K562 (cell line): ENCODE data around the gene POU2F1. TPM values are rescaled to one million over a fixed set of nuclear protein-coding genes. Genes with fewer than 3 reads are reported as not detected.

Experiments used
- ATAC-seq: fragments of 200-7000 bp; cut with Tn5 transposase; 3 replicates; pipeline ENCODE4 v1.9.1; 2020; ENCODE audit warnings: moderate library complexity
- BruUV-seq: library from RNA; stranded (reverse); fragments of 400-500 nt; replicated peaks from 2 replicates; lab custom pipeline; 2021; lab: Mats Ljungman, UMichigan
- CTCF ChIA-PET: fragments of 300-600 bp; formaldehyde crosslinking; extraction: SDS; loops from one replicate; lab custom pipeline; 2021; ENCODE audit warnings: low intra/inter-chr PET ratio; lab: Yijun Ruan, JAX
- POLR2A ChIA-PET: fragments of 300-600, 350-650 bp; sonication (Branson Sonifier 250); formaldehyde crosslinking; extraction: SDS; loops from one replicate; lab custom pipeline; 2021; ENCODE audit warnings: antibody characterized with exemption, inconsistent platforms; lab: Yijun Ruan, JAX
- DNase-seq, 4 experiments: peaks; one replicate each; pipeline versions ENCODE4 v3.0.0 to v3.0.0-alpha.2; 2011 to 2018; ENCODE audit warnings: low spot score in 3 of 4, mixed read lengths in 3 of 4; ENCODE audit errors: extremely low read depth in 1 of 4
- FAIRE-seq: peaks from 2 replicates; lab custom pipeline; 2011; peaks lifted over from hg19 to GRCh38; lab: Jason Lieb, UNC
- H2AFZ ChIP-seq: 2 replicates; pipeline ENCODE4 v1.6.0; 2011; ENCODE audit warnings: low read depth, low read length, control low read depth, inconsistent platforms
- H3K27ac ChIP-seq: fragments of 200-600 bp; 3 replicates; pipeline ENCODE4 v1.8.0; 2011; ENCODE audit warnings: low read depth, mild to moderate bottlenecking, control low read depth, inconsistent platforms, low read length, moderate library complexity, mixed read lengths; ENCODE audit errors: extremely low read depth
- H3K27me3 ChIP-seq, 2 experiments: fragments of 300-600 bp in 1 of 2; 2 replicates in 1 of 2; 3 replicates in 1 of 2; pipeline versions ENCODE4 v1.6.0 to v1.8.0; 2011; ENCODE audit warnings: inconsistent platforms in 2 of 2, low read length in 2 of 2, mild to moderate bottlenecking in 1 of 2, mixed read lengths in 1 of 2, moderate library complexity in 1 of 2; ENCODE audit not compliant: control insufficient read depth in 2 of 2, insufficient read depth in 2 of 2
- H3K36me3 ChIP-seq: fragments of 300-600 bp; 3 replicates; pipeline ENCODE4 v1.8.0; 2011; ENCODE audit warnings: mild to moderate bottlenecking, low read length, inconsistent platforms; ENCODE audit not compliant: control insufficient read depth, insufficient read depth
- H3K4me1 ChIP-seq, 2 experiments: fragments of 200-600 bp in 1 of 2; replicated peaks in 1 of 2; 2 replicates in 1 of 2; 3 replicates in 1 of 2; pipeline versions ENCODE4 v1.5.1 to v1.8.0; 2011; ENCODE audit warnings: inconsistent platforms in 2 of 2, low read length in 2 of 2, mild to moderate bottlenecking in 1 of 2, mixed read lengths in 1 of 2, moderate library complexity in 1 of 2; ENCODE audit not compliant: control insufficient read depth in 2 of 2, insufficient read depth in 2 of 2
- H3K4me2 ChIP-seq: 2 replicates; pipeline ENCODE4 v1.6.1; 2011; ENCODE audit warnings: low read length, control low read depth, inconsistent platforms, mixed read lengths; ENCODE audit not compliant: insufficient read depth
- H3K4me3 ChIP-seq: fragments of 200-600 bp; sonication (generic), shearing (Covaris generic); 2 replicates; pipeline ENCODE4 v1.5.1; 2016; ENCODE audit warnings: control low read depth, inconsistent platforms
- H3K79me2 ChIP-seq: fragments of 200-600 bp; 3 replicates; pipeline ENCODE4 v1.8.0; 2011; ENCODE audit warnings: low read length, inconsistent platforms; ENCODE audit not compliant: control insufficient read depth, insufficient read depth
- H3K9ac ChIP-seq, 2 experiments: 2 replicates each; pipeline versions ENCODE4 v1.6.0 to v1.6.1; 2011; ENCODE audit warnings: low read depth in 2 of 2, low read length in 2 of 2, control low read depth in 1 of 2, inconsistent platforms in 1 of 2, mild to moderate bottlenecking in 1 of 2, mixed read lengths in 1 of 2; ENCODE audit not compliant: insufficient read depth in 1 of 2
- H3K9me1 ChIP-seq: one replicate; pipeline ENCODE4 v1.6.0; 2011; ENCODE audit warnings: inconsistent platforms, mild to moderate bottlenecking, low read length, moderate library complexity; ENCODE audit not compliant: control insufficient read depth, insufficient read depth
- H3K9me3 ChIP-seq: replicated peaks from 2 replicates; pipeline ENCODE4 v1.5.1; 2011; ENCODE audit warnings: low read depth, low read length, inconsistent platforms; ENCODE audit not compliant: control insufficient read depth, insufficient read depth
- H4K20me1 ChIP-seq: replicated peaks from 2 replicates; pipeline ENCODE4 v1.6.1; 2011; ENCODE audit warnings: low read length, inconsistent platforms, mixed read lengths; ENCODE audit not compliant: control insufficient read depth, insufficient read depth
- ADNP ChIP-seq: fragments of 200-800 bp; sonication (Bioruptor generic); IDR thresholded peaks from 2 replicates; pipeline ENCODE4 v1.6.1; 2016; ENCODE audit warnings: missing genetic modification characterization, missing compliant biosample characterization
- ETV5 ChIP-seq: sonication (generic); formaldehyde crosslinking; IDR thresholded peaks from 2 replicates; pipeline ENCODE4 v1.4.0; 2020; ENCODE audit warnings: low read depth, mild to moderate bottlenecking, missing genetic modification reagents
- FOXM1 ChIP-seq, 2 experiments: fragments of 450-650 bp in 1 of 2; sonication (generic) in 1 of 2; formaldehyde crosslinking in 1 of 2; IDR thresholded peaks; 2 replicates each; pipeline versions ENCODE4 v1.6.1 to v1.9.0; 2017 to 2022; ENCODE audit warnings: low read depth in 2 of 2, mild to moderate bottlenecking in 2 of 2, missing genetic modification reagents in 1 of 2, moderate library complexity in 1 of 2
- GATAD2B ChIP-seq: fragments of 450-650 bp; IDR thresholded peaks from 2 replicates; pipeline ENCODE4 v1.6.1; 2017; ENCODE audit warnings: mild to moderate bottlenecking, borderline replicate concordance
- MBD1 ChIP-seq: fragments of 250-450 bp; sonication (Bioruptor Pico); IDR thresholded peaks from 2 replicates; pipeline ENCODE4 v1.8.0; 2022; ENCODE audit warnings: inconsistent platforms
- POLR3A ChIP-seq: IDR thresholded peaks from 2 replicates; pipeline ENCODE4 v1.6.1; 2011; ENCODE audit warnings: borderline replicate concordance, mild to moderate bottlenecking, moderate library complexity; ENCODE audit not compliant: insufficient read length, insufficient read depth; ENCODE audit errors: extremely low read depth
- TBP ChIP-seq: optimal IDR thresholded peaks from 2 replicates; pipeline ENCODE3; 2011; ENCODE audit warnings: low read depth, low read length, improper control_type of control experiment
- ZNF140 ChIP-seq: fragments of 250-450 bp; sonication (Bioruptor Pico); IDR thresholded peaks from 2 replicates; pipeline ENCODE4 v1.8.0; 2021; ENCODE audit warnings: moderate library complexity, mild to moderate bottlenecking, inconsistent platforms
- ZNF764 ChIP-seq: fragments of 250-450 bp; sonication (Bioruptor Pico); IDR thresholded peaks from 2 replicates; pipeline ENCODE4 v1.4.0; 2020; ENCODE audit warnings: low read depth, mild to moderate bottlenecking, moderate library complexity
- WGBS: fragments of 100-300 bp; shearing (Covaris generic); methylation state at CpG from one replicate; pipeline ENCODE4 v1.1.6; 2016; ENCODE audit warnings: low coverage, mixed read lengths; ENCODE audit not compliant: insufficient coverage; ENCODE audit errors: missing lambda C conversion rate; 5-methylcytosine and 5-hydroxymethylcytosine counted together
- in situ Hi-C: fragments of 300-500 bp; cut with MboI; formaldehyde crosslinking; loops from 4 replicates; pipeline ENCODE4 v1.15.0; 2018; ENCODE audit warnings: inconsistent platforms, mixed read lengths
- intact Hi-C: fragments of 100-400 bp; cut with micrococcal nuclease; formaldehyde crosslinking; loops from 2 replicates; pipeline ENCODE4 v1.14.2; 2022
- polyA plus RNA-seq, 8 experiments: library from polyadenylated mRNA; depleted of rRNA in 4 of 8; stranded (reverse) in 5 of 8; unstranded in 3 of 8; fragments of >200 nt; fragmentation: Nextera tagmentation in 2 of 8; fragmentation: Illumina TruSeq in 1 of 8; extraction: Ambion mirVana in 2 of 8; extraction: Trizol in 1 of 8; gene quantifications; 2 replicates each; pipeline versions ENCODE4 v1.2.1 to v1.2.3, GENCODE V29; 2011 to 2014; ENCODE audit warnings: inconsistent platforms in 1 of 8, missing spikeins in 1 of 8
- total RNA-seq, 7 experiments: library from RNA; depleted of rRNA in 6 of 7; stranded (reverse); fragments of >200 nt in 6 of 7; fragmentation: Illumina TruSeq in 2 of 7; extraction: Trizol in 2 of 7; gene quantifications; 2 replicates each; pipeline versions ENCODE4 v1.2.1 to v1.2.3, GENCODE V29; 2011 to 2021; ENCODE audit warnings: low replicate concordance in 1 of 7
- TF ChIP-seq, protein P1 (sequence below): sonication (generic); formaldehyde crosslinking; IDR thresholded peaks from 2 replicates; pipeline ENCODE4 v1.5.0; 2020; ENCODE audit warnings: missing genetic modification reagents
- TF ChIP-seq, protein P2 (sequence below): IDR thresholded peaks from 3 replicates; pipeline ENCODE4 v1.6.1; 2011; ENCODE audit warnings: borderline replicate concordance, mild to moderate bottlenecking; ENCODE audit not compliant: insufficient read length, insufficient read depth
- TF ChIP-seq, protein P3 (sequence below), 2 experiments: IDR thresholded peaks; 2 replicates each; pipeline ENCODE4 v1.6.1; 2012; ENCODE audit warnings: improper control_type of control experiment in 2 of 2, low read depth in 2 of 2, low read length in 2 of 2, borderline replicate concordance in 1 of 2
- TF ChIP-seq, protein P4 (sequence below): sonication (generic); formaldehyde crosslinking; IDR thresholded peaks from 2 replicates; pipeline ENCODE4 v1.8.0; 2022; ENCODE audit warnings: mild to moderate bottlenecking, missing genetic modification reagents

The POU2F1 gene
- total and polyA plus RNA-seq, 9 of the 15 experiments (the other 6 are each of a cell fraction or from before 2014, with no cell fraction given), result 2.6 to 22.3 (median 8.8) TPM

DNA sequence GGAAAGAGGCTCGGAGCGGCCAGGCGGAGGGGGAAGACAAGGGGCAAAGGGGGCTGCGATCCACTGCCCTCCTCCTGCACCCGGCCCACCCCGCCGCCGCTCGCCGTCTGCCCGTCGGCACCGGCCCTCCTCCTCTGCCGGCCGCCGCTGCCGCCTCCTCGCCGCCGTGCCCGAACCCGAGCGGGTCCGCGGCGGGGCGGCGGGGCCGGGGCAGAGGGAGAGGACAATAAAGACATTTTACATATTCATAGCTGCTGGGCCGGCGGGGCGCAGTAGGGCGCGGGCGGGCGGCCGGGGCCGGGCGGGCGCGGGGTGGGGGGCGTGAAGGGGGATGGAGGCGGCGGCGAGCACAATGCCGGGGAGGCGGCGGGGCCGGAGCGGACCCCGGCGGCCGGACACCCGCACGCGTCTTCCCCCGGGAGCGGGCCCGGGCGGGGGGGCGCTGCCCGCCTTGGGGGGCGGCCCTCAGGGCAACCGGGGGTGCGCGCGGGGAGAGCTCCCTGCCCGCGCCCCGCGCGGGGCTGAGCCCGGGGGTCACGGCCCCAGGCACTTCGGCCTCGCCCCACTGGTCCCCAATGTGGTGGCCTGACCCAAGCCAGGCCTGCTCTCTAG, 546 bp downstream of the POU2F1 start:
- Histone ChIP-seq H3K27me3 (no peaks in the 10 kb centered on the region), H3K9me3 (no peaks in the 10 kb centered on the region), H4K20me1 (no peaks in the 10 kb centered on the region), H3K79me2 (peaks cover 62% of the 10 kb centered on the region), H2AFZ (peak overlapping the region; percentile 63), H3K9me1 (no peaks in the 10 kb centered on the region), H3K9ac (peak overlapping the region; percentile 81 to 94), H3K4me1 (peaks cover 17 to 32% of the 10 kb centered on the region in 2 experiments; a peak in 4 of 5 replicates), H3K27ac (peak overlapping the region; percentile 92), H3K36me3 (no peaks in the 10 kb centered on the region), H3K4me2 (peak overlapping the region; percentile 92; the same call in 1 of the 2 replicates), H3K4me3 (peak overlapping the region; percentile 63)
- DNase-seq, result peak in 2 of 4 experiments; percentile 49 to 55
- ChIA-PET POLR2A (interaction anchor here (0.6 to 2.9 kb wide), 7 partner anchors 11 to 335 kb away, joined by 3 to 25 read pairs (median 5); no protein-coding TSS in a partner anchor), CTCF (interaction anchor here (0.7 kb wide), 1 partner anchor 335 kb away, joined by 3 read pairs; no protein-coding TSS in a partner anchor)
- under 1% methylated on average over 24 of the region's 76 CpGs for WGBS
- no TSS peak for BruUV-seq
- intact Hi-C loops, result loop anchor here (5.0 kb wide), 4 partner anchors 46 to 411 kb away; partner anchors contain the start of gene RCSD1
- peak; percentile 19 for ATAC-seq
- FAIRE-seq, result no peak
- in situ Hi-C loops, result no loop called here
- TF ChIP-seq ZNF140 (CRISPR knock-in tag), result no peak
- no peak for TF ChIP-seq FOXM1 (IDR thresholded peaks at IDR 0.05; ENCODE audit: low read depth)
- TF ChIP-seq FOXM1 (CRISPR knock-in tag; IDR thresholded peaks at IDR 0.05; ENCODE audit: low read depth), result no peak
- TF ChIP-seq MBD1 (CRISPR knock-in tag), result no peak
- TF ChIP-seq, protein P1, sequence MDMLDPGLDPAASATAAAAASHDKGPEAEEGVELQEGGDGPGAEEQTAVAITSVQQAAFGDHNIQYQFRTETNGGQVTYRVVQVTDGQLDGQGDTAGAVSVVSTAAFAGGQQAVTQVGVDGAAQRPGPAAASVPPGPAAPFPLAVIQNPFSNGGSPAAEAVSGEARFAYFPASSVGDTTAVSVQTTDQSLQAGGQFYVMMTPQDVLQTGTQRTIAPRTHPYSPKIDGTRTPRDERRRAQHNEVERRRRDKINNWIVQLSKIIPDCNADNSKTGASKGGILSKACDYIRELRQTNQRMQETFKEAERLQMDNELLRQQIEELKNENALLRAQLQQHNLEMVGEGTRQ (CRISPR knock-in tag), result no peak
- TF ChIP-seq ADNP, result no peak
- TF ChIP-seq, protein P2, sequence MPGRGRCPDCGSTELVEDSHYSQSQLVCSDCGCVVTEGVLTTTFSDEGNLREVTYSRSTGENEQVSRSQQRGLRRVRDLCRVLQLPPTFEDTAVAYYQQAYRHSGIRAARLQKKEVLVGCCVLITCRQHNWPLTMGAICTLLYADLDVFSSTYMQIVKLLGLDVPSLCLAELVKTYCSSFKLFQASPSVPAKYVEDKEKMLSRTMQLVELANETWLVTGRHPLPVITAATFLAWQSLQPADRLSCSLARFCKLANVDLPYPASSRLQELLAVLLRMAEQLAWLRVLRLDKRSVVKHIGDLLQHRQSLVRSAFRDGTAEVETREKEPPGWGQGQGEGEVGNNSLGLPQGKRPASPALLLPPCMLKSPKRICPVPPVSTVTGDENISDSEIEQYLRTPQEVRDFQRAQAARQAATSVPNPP, result no peak
- 0 out of 2 replicates have a peak, but pooled peaks have one; percentile 19 for TF ChIP-seq GATAD2B
- TF ChIP-seq, protein P3, sequence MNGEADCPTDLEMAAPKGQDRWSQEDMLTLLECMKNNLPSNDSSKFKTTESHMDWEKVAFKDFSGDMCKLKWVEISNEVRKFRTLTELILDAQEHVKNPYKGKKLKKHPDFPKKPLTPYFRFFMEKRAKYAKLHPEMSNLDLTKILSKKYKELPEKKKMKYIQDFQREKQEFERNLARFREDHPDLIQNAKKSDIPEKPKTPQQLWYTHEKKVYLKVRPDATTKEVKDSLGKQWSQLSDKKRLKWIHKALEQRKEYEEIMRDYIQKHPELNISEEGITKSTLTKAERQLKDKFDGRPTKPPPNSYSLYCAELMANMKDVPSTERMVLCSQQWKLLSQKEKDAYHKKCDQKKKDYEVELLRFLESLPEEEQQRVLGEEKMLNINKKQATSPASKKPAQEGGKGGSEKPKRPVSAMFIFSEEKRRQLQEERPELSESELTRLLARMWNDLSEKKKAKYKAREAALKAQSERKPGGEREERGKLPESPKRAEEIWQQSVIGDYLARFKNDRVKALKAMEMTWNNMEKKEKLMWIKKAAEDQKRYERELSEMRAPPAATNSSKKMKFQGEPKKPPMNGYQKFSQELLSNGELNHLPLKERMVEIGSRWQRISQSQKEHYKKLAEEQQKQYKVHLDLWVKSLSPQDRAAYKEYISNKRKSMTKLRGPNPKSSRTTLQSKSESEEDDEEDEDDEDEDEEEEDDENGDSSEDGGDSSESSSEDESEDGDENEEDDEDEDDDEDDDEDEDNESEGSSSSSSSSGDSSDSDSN (IDR thresholded peaks at IDR 0.05; ENCODE audit: borderline replicate concordance in 1 of 2, low read depth in 2 of 2, low read length in 2 of 2), result 0 out of 4 replicates have a peak, but pooled peaks have one; percentile 66 to 71
- TF ChIP-seq, protein P4, sequence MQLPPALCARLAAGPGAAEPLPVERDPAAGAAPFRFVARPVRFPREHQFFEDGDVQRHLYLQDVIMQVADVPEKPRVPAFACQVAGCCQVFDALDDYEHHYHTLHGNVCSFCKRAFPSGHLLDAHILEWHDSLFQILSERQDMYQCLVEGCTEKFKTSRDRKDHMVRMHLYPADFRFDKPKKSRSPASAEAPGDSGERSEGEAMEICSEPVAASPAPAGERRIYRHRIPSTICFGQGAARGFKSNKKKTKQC, result no peak
- no peak for TF ChIP-seq TBP
- no peak for TF ChIP-seq POLR3A
- no peak for TF ChIP-seq ETV5 (CRISPR knock-in tag)
- TF ChIP-seq ZNF764 (CRISPR knock-in tag), result no peak
